Astrocyte (in vitro differentiated cells and primary cell): ENCODE results near the gene KLRG1. TPM values are rescaled to one million over a fixed set of nuclear protein-coding genes. Genes with fewer than 3 reads are reported as not detected.

Experiments
- DNase-seq: peaks from one replicate; pipeline ENCODE4 v3.0.0-alpha.2; 2010; ENCODE audit warnings: low read depth
- FAIRE-seq: peaks from 2 replicates; lab custom pipeline; 2011; peaks lifted over from hg19 to GRCh38; lab: Jason Lieb, UNC
- H2AFZ ChIP-seq: 2 replicates; pipeline ENCODE4 v1.6.0; 2012; ENCODE audit warnings: low read depth, low read length, inconsistent platforms
- H3K27ac ChIP-seq: 2 replicates; pipeline ENCODE4 v1.5.1; 2011; ENCODE audit warnings: low read depth, low read length, inconsistent platforms
- H3K27me3 ChIP-seq: 2 replicates; pipeline ENCODE4 v1.6.0; 2011; ENCODE audit warnings: low read length, inconsistent platforms; ENCODE audit not compliant: insufficient read depth
- H3K36me3 ChIP-seq: 2 replicates; pipeline ENCODE4 v1.5.1; 2011; ENCODE audit warnings: low read length, inconsistent platforms; ENCODE audit not compliant: insufficient read depth
- H3K4me1 ChIP-seq: 2 replicates; pipeline ENCODE4 v1.5.1; 2011; ENCODE audit warnings: low read length, inconsistent platforms; ENCODE audit not compliant: insufficient read depth
- H3K4me2 ChIP-seq: 2 replicates; pipeline ENCODE4 v1.6.0; 2012; ENCODE audit warnings: low read length, inconsistent platforms
- H3K4me3 ChIP-seq: 2 replicates; pipeline ENCODE4 v1.5.1; 2011; ENCODE audit warnings: low read depth, mild to moderate bottlenecking, low read length, inconsistent platforms; ENCODE audit not compliant: insufficient read depth
- H3K79me2 ChIP-seq: 2 replicates; pipeline ENCODE4 v1.6.0; 2012; ENCODE audit warnings: mild to moderate bottlenecking, low read length, inconsistent platforms; ENCODE audit not compliant: insufficient read depth
- H3K9ac ChIP-seq: 2 replicates; pipeline ENCODE4 v1.6.0; 2012; ENCODE audit warnings: mild to moderate bottlenecking, low read length, inconsistent platforms
- H3K9me3 ChIP-seq: 2 replicates; pipeline ENCODE4 v1.5.1; 2012; ENCODE audit warnings: low read depth, mild to moderate bottlenecking, low read length, inconsistent platforms; ENCODE audit not compliant: insufficient read depth
- H4K20me1 ChIP-seq: 2 replicates; pipeline ENCODE4 v1.6.0; 2012; ENCODE audit warnings: low read length, inconsistent platforms; ENCODE audit not compliant: insufficient read depth
- H3K27ac Mint-ChIP-seq: one replicate; pipeline ENCODE4 v1.8.0; 2021; ENCODE audit warnings: mild to moderate bottlenecking, mixed read lengths; ENCODE audit not compliant: unreplicated experiment
- H3K27me3 Mint-ChIP-seq: one replicate; pipeline ENCODE4 v1.8.0; 2021; ENCODE audit warnings: low read depth, mixed read lengths; ENCODE audit not compliant: unreplicated experiment
- H3K36me3 Mint-ChIP-seq: one replicate; pipeline ENCODE4 v1.8.0; 2021; ENCODE audit warnings: low read depth, mixed read lengths; ENCODE audit not compliant: unreplicated experiment
- H3K4me1 Mint-ChIP-seq: one replicate; pipeline ENCODE4 v1.8.0; 2021; ENCODE audit warnings: low read depth, mixed read lengths; ENCODE audit not compliant: unreplicated experiment
- H3K4me3 Mint-ChIP-seq: one replicate; pipeline ENCODE4 v1.8.0; 2021; ENCODE audit warnings: mild to moderate bottlenecking, moderate library complexity, mixed read lengths; ENCODE audit not compliant: unreplicated experiment
- H3K9me3 Mint-ChIP-seq: one replicate; pipeline ENCODE4 v1.8.0; 2021; ENCODE audit warnings: mild to moderate bottlenecking, mixed read lengths; ENCODE audit not compliant: unreplicated experiment
- EZH2 ChIP-seq: IDR thresholded peaks from 2 replicates; pipeline ENCODE4 v1.6.1; 2012; ENCODE audit warnings: mild to moderate bottlenecking, low read length, inconsistent platforms; ENCODE audit not compliant: insufficient read depth
- total RNA-seq: library from RNA; stranded (reverse); gene quantifications from 2 replicates; pipeline ENCODE4 v1.2.1, GENCODE V29; 2021
- TF ChIP-seq, protein P1 (sequence below): IDR thresholded peaks from 2 replicates; pipeline ENCODE4 v1.5.1; 2011; ENCODE audit warnings: low read depth, mild to moderate bottlenecking, inconsistent platforms, low read length, moderate library complexity; ENCODE audit not compliant: insufficient read depth

The KLRG1 gene
- total RNA-seq, 1 donor from 2014 or later = 2.2 TPM

GRCh38 chr12:9032202-9032964 lies 43.0 kb downstream of the KLRG1 start:
- Mint-ChIP-seq H3K9me3 (no peaks in the 10 kb centered on the region), H3K27ac (no peak overlapping the region), H3K4me3 (no peak overlapping the region), H3K4me1 (no peaks in the 10 kb centered on the region), H3K27me3 (no peaks in the 10 kb centered on the region), H3K36me3 (no peaks in the 10 kb centered on the region)
- Histone ChIP-seq H3K4me3 (no peak overlapping the region), H2AFZ (no peak overlapping the region), H3K9ac (no peak overlapping the region), H3K4me2 (no peak overlapping the region), H4K20me1 (no peaks in the 10 kb centered on the region), H3K4me1 (no peaks in the 10 kb centered on the region), H3K36me3 (no peaks in the 10 kb centered on the region), H3K79me2 (no peaks in the 10 kb centered on the region), H3K9me3 (no peaks in the 10 kb centered on the region), H3K27ac (no peak overlapping the region), H3K27me3 (no peaks in the 10 kb centered on the region)
- FAIRE-seq (no peak), DNase-seq (no peak)
- TF ChIP-seq, protein P1, sequence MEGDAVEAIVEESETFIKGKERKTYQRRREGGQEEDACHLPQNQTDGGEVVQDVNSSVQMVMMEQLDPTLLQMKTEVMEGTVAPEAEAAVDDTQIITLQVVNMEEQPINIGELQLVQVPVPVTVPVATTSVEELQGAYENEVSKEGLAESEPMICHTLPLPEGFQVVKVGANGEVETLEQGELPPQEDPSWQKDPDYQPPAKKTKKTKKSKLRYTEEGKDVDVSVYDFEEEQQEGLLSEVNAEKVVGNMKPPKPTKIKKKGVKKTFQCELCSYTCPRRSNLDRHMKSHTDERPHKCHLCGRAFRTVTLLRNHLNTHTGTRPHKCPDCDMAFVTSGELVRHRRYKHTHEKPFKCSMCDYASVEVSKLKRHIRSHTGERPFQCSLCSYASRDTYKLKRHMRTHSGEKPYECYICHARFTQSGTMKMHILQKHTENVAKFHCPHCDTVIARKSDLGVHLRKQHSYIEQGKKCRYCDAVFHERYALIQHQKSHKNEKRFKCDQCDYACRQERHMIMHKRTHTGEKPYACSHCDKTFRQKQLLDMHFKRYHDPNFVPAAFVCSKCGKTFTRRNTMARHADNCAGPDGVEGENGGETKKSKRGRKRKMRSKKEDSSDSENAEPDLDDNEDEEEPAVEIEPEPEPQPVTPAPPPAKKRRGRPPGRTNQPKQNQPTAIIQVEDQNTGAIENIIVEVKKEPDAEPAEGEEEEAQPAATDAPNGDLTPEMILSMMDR = no peak
- TF ChIP-seq EZH2 = no peak

GRCh38 chr12:9033265-9033887 lies 44.0 kb downstream of the KLRG1 start:
- H3K4me1 ChIP-seq = no peaks in the 10 kb centered on the region
- Mint-ChIP-seq H3K4me3 (no peak overlapping the region), H3K27ac (no peak overlapping the region), H3K4me1 (no peaks in the 10 kb centered on the region), H3K27me3 (no peaks in the 10 kb centered on the region), H3K9me3 (no peaks in the 10 kb centered on the region), H3K36me3 (no peaks in the 10 kb centered on the region)
- FAIRE-seq (no peak), DNase-seq (no peak)
- H3K4me3 ChIP-seq = no peak overlapping the region
- no peaks in the 10 kb centered on the region for H3K27me3 ChIP-seq
- no peak overlapping the region for H2AFZ ChIP-seq
- no peak overlapping the region for H3K9ac ChIP-seq
- no peaks in the 10 kb centered on the region for H3K9me3 ChIP-seq
- H4K20me1 ChIP-seq = no peaks in the 10 kb centered on the region
- no peaks in the 10 kb centered on the region for H3K79me2 ChIP-seq
- no peaks in the 10 kb centered on the region for H3K36me3 ChIP-seq
- H3K27ac ChIP-seq = no peak overlapping the region
- H3K4me2 ChIP-seq = no peak overlapping the region
- no peak for TF ChIP-seq EZH2

GRCh38 chr12:9034095-9034494 lies 44.7 kb downstream of the KLRG1 start:
- no peaks in the 10 kb centered on the region for H3K27me3 Mint-ChIP-seq
- H3K9ac ChIP-seq = no peak overlapping the region
- H3K36me3 Mint-ChIP-seq = no peaks in the 10 kb centered on the region
- no peaks in the 10 kb centered on the region for H3K4me1 ChIP-seq
- H3K4me1 Mint-ChIP-seq = no peaks in the 10 kb centered on the region
- no peak overlapping the region for H3K4me3 ChIP-seq
- H3K4me3 Mint-ChIP-seq = no peak overlapping the region
- H2AFZ ChIP-seq = no peak overlapping the region
- no peaks in the 10 kb centered on the region for H3K27me3 ChIP-seq
- H3K27ac ChIP-seq = no peak overlapping the region
- H3K27ac Mint-ChIP-seq = no peak overlapping the region
- H4K20me1 ChIP-seq = no peaks in the 10 kb centered on the region
- no peak for TF ChIP-seq EZH2
- TF ChIP-seq, protein P1 = no peak
- no peaks in the 10 kb centered on the region for H3K9me3 ChIP-seq
- H3K79me2 ChIP-seq = no peaks in the 10 kb centered on the region
- H3K9me3 Mint-ChIP-seq = no peaks in the 10 kb centered on the region
- FAIRE-seq (no peak), DNase-seq (no peak)
- no peaks in the 10 kb centered on the region for H3K36me3 ChIP-seq
- H3K4me2 ChIP-seq = no peak overlapping the region
